Duodenal mucosa (tissue), 2 donors: ENCODE results near the gene CAPZB.

Experiments used
- H3K27ac ChIP-seq: one replicate; pipeline ENCODE4 v1.7.0; 2013; ENCODE audit warnings: low read depth, low read length
- H3K27me3 ChIP-seq, 2 donors: one replicate each; pipeline ENCODE4 v1.7.0; 2013; ENCODE audit warnings: low read length in 2 of 2, control low read depth in 1 of 2; ENCODE audit not compliant: insufficient read depth in 2 of 2, control insufficient read depth in 1 of 2
- H3K36me3 ChIP-seq, 2 donors: one replicate each; pipeline ENCODE4 v1.7.0; 2013; ENCODE audit warnings: low read length in 2 of 2, control low read depth in 1 of 2; ENCODE audit not compliant: insufficient read depth in 2 of 2, control insufficient read depth in 1 of 2
- H3K4me1 ChIP-seq, 2 donors: one replicate each; pipeline ENCODE4 v1.7.0; 2013; ENCODE audit warnings: low read length in 2 of 2, control low read depth in 1 of 2; ENCODE audit not compliant: insufficient read depth in 2 of 2, control insufficient read depth in 1 of 2
- H3K4me3 ChIP-seq, 2 donors: one replicate each; pipeline ENCODE4 v1.7.0; 2013; ENCODE audit warnings: low read length in 2 of 2, low read depth in 1 of 2
- H3K9ac ChIP-seq, 2 donors: one replicate each; pipeline ENCODE4 v1.7.0; 2013; ENCODE audit warnings: low read length in 2 of 2, low read depth in 1 of 2
- H3K9me3 ChIP-seq, 2 donors: one replicate each; pipeline ENCODE4 v1.7.0; 2013; ENCODE audit warnings: low read length in 2 of 2, control low read depth in 1 of 2; ENCODE audit not compliant: control insufficient read depth in 1 of 2

CAPZB gene

DNA sequence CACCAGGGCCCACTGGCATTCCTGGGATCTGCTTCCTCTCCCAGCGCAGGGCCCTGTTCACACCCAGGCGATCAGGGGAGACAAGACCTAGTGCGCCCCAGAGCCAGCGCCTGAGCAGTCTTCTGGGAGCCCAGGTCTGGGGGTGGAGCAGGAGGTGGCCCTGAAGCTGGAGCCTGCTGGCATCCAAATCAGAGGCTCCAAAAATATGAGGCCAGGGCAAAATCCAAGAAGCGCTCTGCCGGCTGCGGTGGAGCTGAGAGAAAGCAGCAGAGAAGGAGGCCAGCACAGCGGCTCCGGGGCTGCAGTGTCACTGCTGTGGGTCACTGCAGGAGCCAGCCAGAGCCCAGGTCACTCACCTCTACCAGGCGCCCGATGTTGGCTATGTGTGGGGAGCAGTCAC lies 140.5 kb downstream of the CAPZB start:
- H3K36me3 ChIP-seq: peaks cover 28 to 69% of the 10 kb centered on the region in 2 donors
- peaks cover 0 to 21% of the 10 kb centered on the region in 2 donors for H3K4me1 ChIP-seq
- H3K9ac ChIP-seq: no peak overlapping the region
- no peaks in the 10 kb centered on the region for H3K27me3 ChIP-seq
- no peaks in the 10 kb centered on the region for H3K9me3 ChIP-seq
- H3K27ac ChIP-seq: no peak overlapping the region
- no peak overlapping the region for H3K4me3 ChIP-seq

DNA sequence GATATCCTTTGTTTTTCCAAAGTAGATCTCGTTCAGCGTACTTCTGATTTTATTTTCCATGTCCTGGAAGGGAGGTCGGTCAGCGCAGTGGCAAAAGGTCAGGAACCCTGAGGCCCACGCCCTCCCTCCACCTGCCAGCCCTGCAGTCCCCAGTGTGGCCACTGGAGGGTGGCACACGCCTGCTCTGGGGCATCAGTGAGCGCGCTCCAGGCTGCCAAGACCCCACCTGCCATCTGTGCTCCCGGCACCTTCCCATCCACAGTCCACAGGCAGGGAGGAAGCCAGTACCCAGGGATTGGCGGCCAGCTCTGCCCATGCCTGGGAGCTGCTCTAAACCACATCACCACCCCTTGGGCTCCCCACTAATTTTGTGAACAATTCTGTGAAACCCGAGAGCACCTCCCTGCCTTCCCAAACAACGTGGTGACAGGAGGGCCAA lies 140.9 kb downstream of the CAPZB start:
- H3K9ac ChIP-seq: no peak overlapping the region
- H3K9me3 ChIP-seq: no peaks in the 10 kb centered on the region
- H3K27me3 ChIP-seq: no peaks in the 10 kb centered on the region
- H3K4me3 ChIP-seq: no peak overlapping the region
- H3K4me1 ChIP-seq: peaks cover 0 to 21% of the 10 kb centered on the region in 2 donors
- H3K27ac ChIP-seq: no peak overlapping the region
- H3K36me3 ChIP-seq: peaks cover 26 to 69% of the 10 kb centered on the region in 2 donors

DNA sequence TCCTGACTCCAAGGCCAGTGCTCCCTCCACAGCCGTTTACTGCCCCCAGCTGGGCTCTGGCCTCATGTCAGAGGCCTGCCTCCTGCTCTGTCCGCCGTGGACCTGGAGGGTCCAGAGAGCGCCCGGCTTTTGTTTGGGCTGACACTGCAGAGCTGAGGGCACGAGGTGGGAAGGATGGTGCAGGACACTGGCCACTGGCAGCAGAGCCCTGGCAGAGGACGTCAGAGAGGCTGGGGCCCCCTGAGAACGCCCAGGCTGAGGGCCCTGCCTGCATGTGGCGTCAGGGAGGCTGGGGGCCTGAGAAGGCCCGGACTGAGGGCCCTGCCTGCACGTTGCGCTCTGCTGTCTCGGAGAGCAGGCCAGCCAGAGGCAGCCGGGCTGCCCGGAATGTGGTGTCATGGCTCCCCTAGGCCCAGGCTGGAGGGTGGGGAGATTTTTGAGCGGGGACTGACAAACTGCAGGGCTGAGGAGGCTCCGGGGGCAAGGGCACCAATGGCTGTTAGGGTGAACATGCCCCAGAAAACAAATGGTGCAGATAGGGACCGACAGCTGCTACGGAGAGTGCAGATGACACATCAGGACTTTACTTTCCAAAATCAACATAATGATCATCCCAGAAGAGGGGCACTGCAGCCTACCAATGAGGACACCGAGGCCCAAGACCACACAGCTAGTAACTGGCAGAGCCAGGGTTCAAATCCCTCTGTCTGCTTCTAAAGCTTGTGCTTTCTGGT lies 141.6 kb downstream of the CAPZB start:
- H3K36me3 ChIP-seq: peaks cover 21 to 66% of the 10 kb centered on the region in 2 donors
- H3K27ac ChIP-seq: no peak overlapping the region
- H3K9ac ChIP-seq: no peak overlapping the region
- no peak overlapping the region for H3K4me3 ChIP-seq
- peaks cover 0 to 21% of the 10 kb centered on the region in 2 donors for H3K4me1 ChIP-seq
- no peaks in the 10 kb centered on the region for H3K27me3 ChIP-seq
- H3K9me3 ChIP-seq: no peaks in the 10 kb centered on the region

DNA sequence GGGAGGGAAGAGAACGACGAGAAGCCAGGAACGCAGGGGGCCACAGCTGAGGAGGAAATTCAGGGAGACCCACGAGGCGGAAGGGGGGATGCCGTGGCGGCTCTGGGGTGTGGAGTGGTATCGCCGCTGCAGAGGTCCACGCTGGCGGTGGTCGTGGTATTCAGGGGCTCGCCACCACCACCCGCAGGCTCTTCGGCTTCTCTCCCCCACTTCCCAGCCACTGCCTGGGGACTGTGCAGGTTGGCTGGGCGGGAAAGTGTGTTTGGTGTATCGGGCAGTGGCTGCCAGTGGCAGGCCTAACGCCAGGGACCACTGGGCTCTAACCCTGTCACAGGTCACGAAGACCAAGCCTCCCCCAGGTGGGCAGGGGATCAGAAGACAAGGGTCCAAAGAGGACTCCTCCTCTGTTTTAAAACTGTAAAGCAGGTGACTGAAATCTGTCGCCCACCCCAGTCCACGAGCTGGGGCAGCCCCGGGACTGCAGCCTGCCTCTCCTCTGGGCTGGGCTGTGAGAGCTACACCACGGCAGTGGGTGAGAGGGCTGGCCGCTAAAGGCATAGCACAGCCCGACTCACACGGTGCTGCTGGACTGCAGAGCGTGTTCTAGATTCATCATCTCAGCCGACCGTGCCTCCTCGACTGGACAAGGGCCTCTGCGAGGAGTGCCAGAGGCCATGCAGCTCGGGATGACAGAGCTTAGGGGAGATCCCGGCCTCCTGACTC lies 142.3 kb downstream of the CAPZB start:
- H3K36me3 ChIP-seq: peaks cover 21 to 70% of the 10 kb centered on the region in 2 donors
- H3K27ac ChIP-seq: no peak overlapping the region

DNA sequence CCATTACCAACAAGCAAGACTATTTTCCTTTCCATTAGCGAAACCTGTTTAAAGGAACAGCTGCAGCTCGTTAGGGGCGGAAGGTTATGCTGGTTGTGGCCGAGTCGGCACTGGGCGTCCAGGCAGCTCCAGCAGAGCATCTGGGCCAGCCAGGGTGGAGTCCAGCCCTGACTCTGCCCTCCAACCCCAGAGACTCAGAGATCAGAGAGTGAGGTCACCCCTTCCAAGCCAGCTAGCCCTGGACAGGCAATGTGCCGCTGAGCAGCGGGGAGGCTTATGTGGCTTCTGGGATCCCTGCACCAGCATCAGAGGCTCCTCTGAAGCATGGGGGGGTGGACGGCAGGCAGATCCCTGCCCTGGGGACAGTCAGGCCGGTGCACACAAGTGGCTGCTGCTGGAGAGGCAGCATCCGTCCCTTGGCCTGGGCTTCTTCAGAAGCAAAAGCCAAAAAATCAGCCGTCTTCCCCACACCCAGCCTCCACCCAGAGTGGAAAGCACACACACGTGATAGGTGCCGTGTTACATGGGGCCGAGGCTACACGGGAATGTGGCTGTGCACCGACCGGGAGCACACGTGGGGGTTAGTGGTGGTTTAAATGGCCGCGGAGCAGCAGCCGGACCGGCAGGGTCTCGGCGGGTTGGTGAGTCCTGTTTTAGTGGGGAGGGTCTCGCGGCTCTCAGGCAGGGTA lies 143.1 kb downstream of the CAPZB start:
- Histone ChIP-seq H3K27me3 (no peaks in the 10 kb centered on the region), H3K9me3 (no peaks in the 10 kb centered on the region), H3K9ac (no peak overlapping the region), H3K27ac (no peak overlapping the region), H3K4me3 (no peak overlapping the region), H3K36me3 (peaks cover 21 to 71% of the 10 kb centered on the region in 2 donors), H3K4me1 (peaks cover 0 to 16% of the 10 kb centered on the region in 2 donors)

More for the DNA sequence above, 142.3 kb downstream of the CAPZB start:
- H3K27me3 ChIP-seq: no peaks in the 10 kb centered on the region
- no peak overlapping the region for H3K9ac ChIP-seq
- H3K4me1 ChIP-seq: peaks cover 0 to 21% of the 10 kb centered on the region in 2 donors
- H3K9me3 ChIP-seq: no peaks in the 10 kb centered on the region
- H3K4me3 ChIP-seq: no peak overlapping the region

DNA sequence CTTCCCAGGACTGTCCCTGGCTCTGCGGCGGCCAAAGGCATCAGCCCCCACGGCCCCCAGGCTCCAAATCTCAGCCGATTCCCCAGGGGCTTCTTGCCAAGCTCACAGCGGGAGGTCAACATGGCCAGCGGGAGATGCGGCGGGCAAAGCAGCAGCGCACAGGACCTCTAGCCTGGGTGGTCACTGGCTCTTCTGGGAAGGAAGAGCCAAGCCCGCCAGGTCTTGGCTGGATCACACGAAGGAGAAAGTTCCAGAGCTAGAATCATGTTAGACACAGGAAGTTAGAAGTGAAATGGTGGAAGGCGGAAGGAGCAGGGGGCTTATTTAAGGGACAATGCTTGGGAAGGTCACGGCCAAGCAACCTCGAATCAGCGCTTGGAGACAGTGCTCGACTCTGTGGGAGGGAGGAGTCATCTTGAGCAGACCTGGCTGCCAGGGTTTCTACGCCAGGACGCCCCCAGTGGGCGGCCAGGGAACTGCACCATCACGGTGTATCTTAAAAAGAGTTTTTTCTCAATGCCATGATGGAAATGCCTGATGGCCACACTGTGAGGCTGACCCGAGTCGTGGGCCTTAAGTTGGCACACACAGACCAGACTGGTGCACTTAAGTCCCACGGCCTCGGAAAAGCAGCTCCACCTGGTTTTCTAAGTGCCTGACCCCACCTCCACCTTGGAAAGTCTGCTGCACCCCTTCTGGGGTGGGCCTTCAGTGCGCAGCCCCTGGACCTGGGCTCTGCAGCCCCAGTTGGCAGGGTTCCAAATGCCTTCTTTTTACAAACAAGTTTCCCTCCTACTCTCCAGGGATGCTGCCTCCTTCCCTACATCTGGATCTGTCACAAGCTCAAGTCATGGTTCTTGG lies 143.9 kb downstream of the CAPZB start:
- H3K4me1 ChIP-seq: peaks cover 0 to 15% of the 10 kb centered on the region in 2 donors
- H3K9ac ChIP-seq: no peak overlapping the region
- no peak overlapping the region for H3K27ac ChIP-seq
- no peak overlapping the region for H3K4me3 ChIP-seq
- H3K36me3 ChIP-seq: peaks cover 21 to 71% of the 10 kb centered on the region in 2 donors
- H3K27me3 ChIP-seq: no peaks in the 10 kb centered on the region
- H3K9me3 ChIP-seq: no peaks in the 10 kb centered on the region

DNA sequence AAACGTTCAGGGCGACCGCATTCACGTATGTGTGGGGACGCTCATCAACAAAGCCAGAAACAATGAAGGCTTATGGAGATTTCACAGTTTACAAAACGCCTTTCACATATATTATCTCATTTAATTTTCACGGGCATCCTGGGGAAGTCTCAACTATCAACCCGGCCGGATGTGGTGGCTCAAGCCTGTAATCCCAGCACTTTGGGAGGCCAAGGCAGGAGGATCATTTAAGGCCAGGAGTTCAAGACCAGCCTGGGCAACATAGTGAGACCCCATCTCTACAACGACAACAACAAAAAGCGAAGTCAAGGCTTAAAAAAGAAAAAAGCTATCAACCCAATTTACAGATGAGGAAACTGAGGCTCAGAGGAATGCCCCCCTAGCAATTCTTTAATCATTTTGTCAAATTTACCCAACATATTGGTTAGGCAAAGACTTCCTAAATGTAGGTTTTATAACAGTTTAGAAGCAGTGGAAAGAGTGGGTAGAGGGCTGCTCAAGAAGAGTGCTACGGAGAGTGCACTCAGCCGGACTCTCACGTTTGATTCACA lies 144.9 kb downstream of the CAPZB start:
- no peak overlapping the region for H3K9ac ChIP-seq
- no peak overlapping the region for H3K27ac ChIP-seq
- peaks cover 0 to 15% of the 10 kb centered on the region in 2 donors for H3K4me1 ChIP-seq
- no peak overlapping the region for H3K4me3 ChIP-seq
- H3K27me3 ChIP-seq: no peaks in the 10 kb centered on the region
- H3K36me3 ChIP-seq: peaks cover 18 to 67% of the 10 kb centered on the region in 2 donors
- H3K9me3 ChIP-seq: no peaks in the 10 kb centered on the region

DNA sequence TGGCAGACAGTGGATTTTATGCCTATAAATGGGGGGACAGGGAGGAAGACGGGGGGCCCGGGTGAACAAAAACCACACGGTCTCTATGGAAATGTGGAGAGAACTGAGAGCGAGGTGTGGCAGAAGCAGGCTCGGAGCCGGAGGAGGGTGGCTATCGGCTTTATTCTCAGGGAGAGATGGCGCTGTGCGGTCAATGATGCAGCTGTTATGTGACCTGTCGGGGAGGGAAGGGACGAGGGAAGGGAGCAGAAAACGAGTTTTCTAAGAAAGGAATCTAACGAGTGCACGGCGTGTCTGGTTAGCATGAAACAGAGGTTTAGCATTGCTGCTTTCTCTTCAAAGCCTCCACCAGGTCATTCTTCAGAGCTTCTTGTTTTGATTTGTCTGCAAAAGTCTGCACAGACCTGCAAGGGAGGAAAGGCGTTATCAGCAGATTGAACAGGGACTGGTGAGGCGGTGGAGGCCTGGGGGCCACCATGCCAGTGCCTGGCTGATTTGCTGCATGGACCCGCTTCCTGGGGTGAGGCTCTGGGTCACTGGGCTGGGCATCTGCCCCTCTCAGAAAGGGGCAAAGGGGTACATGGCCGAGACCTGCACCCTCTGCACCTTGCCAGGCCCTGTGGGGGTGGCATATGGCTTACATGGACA lies 146.0 kb downstream of the CAPZB start:
- Histone ChIP-seq H3K4me3 (no peak overlapping the region), H3K9me3 (no peaks in the 10 kb centered on the region), H3K27me3 (no peaks in the 10 kb centered on the region), H3K4me1 (peaks cover 0 to 11% of the 10 kb centered on the region in 2 donors), H3K27ac (no peak overlapping the region), H3K9ac (no peak overlapping the region), H3K36me3 (peaks cover 18 to 55% of the 10 kb centered on the region in 2 donors)

DNA sequence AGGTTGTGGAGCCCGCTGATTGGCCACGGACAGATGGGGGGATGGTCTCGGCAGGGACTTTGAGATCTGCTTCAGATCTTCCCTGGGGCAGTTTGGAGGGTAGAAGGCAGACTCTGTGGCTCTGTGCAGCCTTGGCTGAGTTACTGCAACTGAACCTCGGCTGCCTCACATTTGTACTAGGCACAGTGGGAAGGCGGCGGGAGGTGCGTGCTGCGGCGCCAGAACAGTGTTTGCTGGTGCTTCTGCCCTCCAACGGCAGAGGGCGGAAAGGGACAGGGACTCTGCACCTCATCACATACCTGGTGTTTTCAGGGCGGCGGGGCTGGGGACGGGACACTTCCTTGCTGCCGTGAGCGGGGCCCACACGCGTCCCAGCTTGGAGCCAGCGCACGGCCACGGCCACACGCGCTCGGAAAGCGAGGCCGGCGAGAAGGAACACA lies 147.0 kb downstream of the CAPZB start:
- Histone ChIP-seq H3K9ac (no peak overlapping the region), H3K4me3 (no peak overlapping the region), H3K27me3 (no peaks in the 10 kb centered on the region), H3K27ac (no peak overlapping the region), H3K9me3 (no peaks in the 10 kb centered on the region), H3K36me3 (peaks cover 14 to 45% of the 10 kb centered on the region in 2 donors), H3K4me1 (peaks cover 0 to 6% of the 10 kb centered on the region in 2 donors)
